Neural cell (in vitro differentiated cells): ENCODE results near the gene XRN1. TPM values are rescaled to one million over a fixed set of nuclear protein-coding genes. Genes with fewer than 3 reads are reported as not detected.
"Not testable (repeated sequence)": the region's sequence is repeated elsewhere in the genome, so short reads cannot be mapped to it uniquely, and the experiment has no call there.

Experiments
- H2AFZ ChIP-seq: fragments of 200-600, 300-800 bp; sonication (generic), shearing (Covaris generic); 2 replicates; pipeline ENCODE4 v1.6.0; 2014; ENCODE audit warnings: low read depth, mild to moderate bottlenecking, antibody characterized with exemption, low read length, moderate library complexity
- H3F3A ChIP-seq: fragments of 200-600 bp; shearing (Covaris generic); 2 replicates; pipeline ENCODE4 v1.6.1; 2016; ENCODE audit warnings: mild to moderate bottlenecking, moderate library complexity, mixed read lengths, antibody characterized with exemption, low read length; ENCODE audit not compliant: insufficient read depth, poor library complexity, severe bottlenecking
- H3K27ac ChIP-seq: fragments of 200-600, 300-800 bp; sonication (generic), shearing (Covaris generic); 2 replicates; pipeline ENCODE4 v1.5.1; 2014; ENCODE audit warnings: mild to moderate bottlenecking, low read length, moderate library complexity
- H3K27me3 ChIP-seq: fragments of 300-800, 200-600 bp; sonication (generic), shearing (Covaris generic); 2 replicates; pipeline ENCODE4 v1.6.0; 2014; ENCODE audit warnings: mild to moderate bottlenecking, low read depth, low read length, moderate library complexity; ENCODE audit not compliant: insufficient read depth
- H3K36me3 ChIP-seq: fragments of 300-800, 200-600 bp; sonication (generic), shearing (Covaris generic); 2 replicates; pipeline ENCODE4 v1.5.1; 2014; ENCODE audit warnings: mild to moderate bottlenecking, antibody characterized with exemption, low read length, moderate library complexity; ENCODE audit not compliant: insufficient read depth
- H3K4me2 ChIP-seq: fragments of 300-800, 200-600 bp; sonication (generic), shearing (Covaris generic); 2 replicates; pipeline ENCODE4 v1.6.0; 2014; ENCODE audit warnings: mild to moderate bottlenecking, low read length
- H3K4me3 ChIP-seq: fragments of 300-800, 200-600 bp; sonication (generic), shearing (Covaris generic); 2 replicates; pipeline ENCODE4 v1.5.1; 2014; ENCODE audit warnings: mild to moderate bottlenecking, low read length, moderate library complexity
- H3K79me2 ChIP-seq: fragments of 200-600 bp; shearing (Covaris generic); replicated peaks from 2 replicates; pipeline ENCODE4 v1.6.0; 2014; ENCODE audit warnings: mild to moderate bottlenecking, low read length, moderate library complexity; ENCODE audit not compliant: insufficient read depth
- H3K9ac ChIP-seq: fragments of 300-800, 200-600 bp; sonication (generic), shearing (Covaris generic); 2 replicates; pipeline ENCODE4 v1.6.1; 2016; ENCODE audit warnings: mild to moderate bottlenecking, low read length, mixed read lengths
- H3K9me2 ChIP-seq: fragments of 200-600 bp; shearing (Covaris generic); 2 replicates; pipeline ENCODE4 v1.6.1; 2016; ENCODE audit warnings: mild to moderate bottlenecking, low read length, mixed read lengths; ENCODE audit not compliant: insufficient read depth
- H3K9me3 ChIP-seq: fragments of 200-600, 300-800 bp; sonication (generic), shearing (Covaris generic); 2 replicates; pipeline ENCODE4 v1.6.1; 2016; ENCODE audit warnings: mild to moderate bottlenecking, mixed run types, low read length, moderate library complexity, mixed read lengths
- H4K20me1 ChIP-seq: fragments of 200-600 bp; shearing (Covaris generic); 2 replicates; pipeline ENCODE4 v1.6.1; 2016; ENCODE audit warnings: mild to moderate bottlenecking, mixed run types; ENCODE audit not compliant: insufficient read depth
- CTCF ChIP-seq: fragments of 450-650 bp; IDR thresholded peaks from 2 replicates; pipeline ENCODE4 v1.5.1; 2014; ENCODE audit warnings: antibody characterized with exemption, mild to moderate bottlenecking, moderate library complexity; ENCODE audit not compliant: poor library complexity, severe bottlenecking
- EP300 ChIP-seq: fragments of 450-650 bp; conservative IDR thresholded peaks from 2 replicates; pipeline ENCODE4 v1.6.1; 2014; ENCODE audit warnings: antibody characterized with exemption, mild to moderate bottlenecking, moderate library complexity; ENCODE audit not compliant: poor library complexity, severe bottlenecking
- EZH2 ChIP-seq: fragments of 200-600, 300-800 bp; shearing (Covaris generic), sonication (generic); IDR thresholded peaks from 2 replicates; pipeline ENCODE4 v1.6.1; 2014; ENCODE audit warnings: antibody characterized with exemption, low read length, borderline replicate concordance, mild to moderate bottlenecking; ENCODE audit not compliant: insufficient read depth, poor library complexity, severe bottlenecking
- MXI1 ChIP-seq: fragments of 450-650 bp; conservative IDR thresholded peaks from 2 replicates; pipeline ENCODE4 v1.6.1; 2014; ENCODE audit warnings: antibody characterized with exemption, mild to moderate bottlenecking; ENCODE audit not compliant: poor library complexity, severe bottlenecking
- POLR2AphosphoS5 ChIP-seq: IDR thresholded peaks from 2 replicates; pipeline ENCODE4 v1.6.1; 2012
- RAD21 ChIP-seq: fragments of 450-650 bp; conservative IDR thresholded peaks from 2 replicates; pipeline ENCODE4 v1.6.1; 2014; ENCODE audit warnings: antibody characterized with exemption, mild to moderate bottlenecking, moderate library complexity
- REST ChIP-seq: IDR thresholded peaks from 2 replicates; pipeline ENCODE4 v1.6.1; 2012; ENCODE audit warnings: borderline replicate concordance
- SMC3 ChIP-seq: fragments of 450-650 bp; conservative IDR thresholded peaks from 2 replicates; pipeline ENCODE4 v1.6.1; 2014; ENCODE audit warnings: antibody characterized with exemption, mild to moderate bottlenecking, moderate library complexity; ENCODE audit not compliant: poor library complexity
- TAF1 ChIP-seq: IDR thresholded peaks from 2 replicates; pipeline ENCODE4 v1.6.1; 2012; ENCODE audit warnings: low read depth
- polyA plus RNA-seq: library from polyadenylated mRNA; depleted of rRNA; stranded (reverse); fragments of >200 nt; gene quantifications from 2 replicates; pipeline ENCODE4 v1.2.3, GENCODE V29; 2014

XRN1 gene
- polyA plus RNA-seq, 1 donor from 2014 or later, result 21.1 TPM

- H3K9me3 ChIP-seq, result no peaks in the 10 kb centered on the region
- H3K27ac ChIP-seq, result no peak overlapping the region
- peaks cover 15% of the 10 kb centered on the region for H3K36me3 ChIP-seq
- H2AFZ ChIP-seq, result no peak overlapping the region
- TF ChIP-seq POLR2AphosphoS5, result no peak
- TF ChIP-seq SMC3, result no peak
- TF ChIP-seq RAD21, result no peak
- no peaks in the 10 kb centered on the region for H3K79me2 ChIP-seq
- H3K9ac ChIP-seq, result no peak overlapping the region
- no peaks in the 10 kb centered on the region for H3F3A ChIP-seq
- no peaks in the 10 kb centered on the region for H4K20me1 ChIP-seq
- no peaks in the 10 kb centered on the region for H3K9me2 ChIP-seq
- H3K4me2 ChIP-seq, result no peak overlapping the region
- no peaks in the 10 kb centered on the region for H3K27me3 ChIP-seq
- no peak overlapping the region for H3K4me3 ChIP-seq
Observed at GRCh38 chr3:142394921-142395622, 52.8 kb downstream of the XRN1 start.

GRCh38 chr3:142385078-142385477 lies 62.8 kb downstream of the XRN1 start:
- H4K20me1 ChIP-seq, result no peaks in the 10 kb centered on the region
- no peak overlapping the region for H2AFZ ChIP-seq
- no peak overlapping the region for H3K9ac ChIP-seq
- H3K4me3 ChIP-seq, result no peak overlapping the region
- no peak for TF ChIP-seq RAD21
- H3K4me2 ChIP-seq, result no peak overlapping the region
- H3K79me2 ChIP-seq, result no peaks in the 10 kb centered on the region
- H3K27ac ChIP-seq, result no peak overlapping the region
- no peaks in the 10 kb centered on the region for H3K9me3 ChIP-seq
- H3K27me3 ChIP-seq, result no peaks in the 10 kb centered on the region
- peaks cover 9% of the 10 kb centered on the region for H3K36me3 ChIP-seq
- no peaks in the 10 kb centered on the region for H3K9me2 ChIP-seq
- no peaks in the 10 kb centered on the region for H3F3A ChIP-seq

- Histone ChIP-seq H3K9me2 (no peaks in the 10 kb centered on the region), H3F3A (no peaks in the 10 kb centered on the region), H3K9ac (no peak overlapping the region), H3K4me2 (no peak overlapping the region), H2AFZ (no peak overlapping the region), H3K9me3 (no peaks in the 10 kb centered on the region), H3K79me2 (no peaks in the 10 kb centered on the region), H3K36me3 (no peaks in the 10 kb centered on the region), H3K27me3 (no peaks in the 10 kb centered on the region), H4K20me1 (no peaks in the 10 kb centered on the region), H3K27ac (no peak overlapping the region), H3K4me3 (no peak overlapping the region)
- TF ChIP-seq CTCF (no peak), REST (no peak), POLR2AphosphoS5 (no peak), EZH2 (no peak), EP300 (no peak), RAD21 (no peak), TAF1 (no peak), SMC3 (no peak), MXI1 (no peak)
Observed at GRCh38 chr3:142374687-142375086, 73.2 kb downstream of the XRN1 start.

DNA sequence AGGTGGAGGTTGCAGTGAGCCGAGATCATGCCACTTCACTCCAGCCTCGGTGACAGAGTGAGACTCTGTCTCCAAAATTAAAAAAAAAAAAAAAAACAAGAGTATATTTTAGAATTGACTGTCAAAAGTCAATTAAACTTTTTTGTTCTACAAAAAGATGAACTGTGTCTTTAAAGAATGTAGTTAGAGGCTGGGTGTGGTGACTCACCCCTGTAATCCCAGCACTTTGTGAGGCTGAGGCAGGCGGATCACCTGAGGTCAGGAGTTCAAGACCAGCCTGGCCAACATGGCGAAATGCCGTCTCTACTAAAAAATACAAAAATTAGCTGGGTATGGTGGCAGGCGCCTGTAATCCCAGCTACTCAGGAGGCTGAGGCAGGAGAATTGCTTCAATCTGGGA lies 78.3 kb downstream of the XRN1 start:
- H4K20me1 ChIP-seq, H3K4me3 ChIP-seq, H3K9me3 ChIP-seq, H3K79me2 ChIP-seq, H3K36me3 ChIP-seq, H3K9me2 ChIP-seq, H2AFZ ChIP-seq, H3K9ac ChIP-seq, H3K27me3 ChIP-seq, H3K4me2 ChIP-seq, H3K27ac ChIP-seq, H3F3A ChIP-seq: not testable (repeated sequence)
